DMS79 treated with DMSO at 0.1 percent for 48 hours (cell line): ENCODE data around the gene CDKAL1.
"Not testable (repeated sequence)": the region's sequence is repeated elsewhere in the genome, so short reads cannot be mapped to it uniquely, and the experiment has no call there.

Source experiments
- DNase-seq: peaks from one replicate; lab custom pipeline; 2025; lab: John Stamatoyannopoulos, UW

CDKAL1 gene

DNA sequence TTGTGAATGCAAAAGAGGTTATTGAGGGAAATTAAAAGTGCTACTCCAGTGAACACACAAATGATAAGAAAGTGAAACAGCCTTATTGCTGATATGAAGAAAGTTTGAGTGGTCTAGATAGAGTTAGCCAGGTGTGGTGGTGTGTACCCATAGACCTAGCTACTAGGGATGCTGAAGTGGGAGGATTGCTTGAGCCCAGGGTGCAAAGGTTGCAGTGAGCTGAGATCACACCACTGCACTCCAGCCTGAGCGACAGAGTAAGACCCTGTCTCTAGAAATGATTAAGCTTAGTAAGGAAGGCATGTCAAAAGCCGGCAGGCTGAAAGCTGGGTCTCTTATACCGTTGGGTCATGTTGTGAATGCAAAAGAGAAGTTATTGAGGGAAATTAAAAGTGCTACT lies 389.8 kb downstream of the CDKAL1 start:
- not testable (repeated sequence) for DNase-seq

DNA sequence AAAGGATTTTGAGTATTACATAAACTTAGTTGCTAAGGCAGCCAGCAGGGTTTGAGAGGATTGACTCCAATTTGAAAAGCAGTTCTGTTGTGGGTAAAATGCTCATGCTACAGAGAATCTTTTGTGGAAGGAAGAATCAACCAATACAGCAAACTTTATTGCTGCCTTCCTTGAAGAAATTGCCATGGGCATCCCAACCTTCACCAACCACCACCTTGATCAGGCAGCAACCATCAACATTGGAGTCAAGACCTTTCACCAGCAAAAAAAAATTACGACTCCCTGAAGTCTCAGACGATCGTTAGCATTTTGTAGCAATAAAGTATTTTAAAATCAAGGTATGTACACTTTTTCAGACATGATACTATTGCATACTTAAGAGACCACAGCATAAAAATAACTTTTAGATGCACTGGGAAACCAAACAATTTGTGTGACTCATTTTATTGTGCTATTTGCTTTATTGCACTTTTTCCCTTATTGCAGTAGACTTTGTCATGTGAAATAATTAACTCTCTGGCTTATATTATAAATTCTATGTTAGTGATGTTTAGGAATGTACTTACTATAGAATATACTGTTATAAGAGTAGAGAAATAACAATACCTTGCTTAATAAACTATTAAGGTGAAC lies 390.8 kb downstream of the CDKAL1 start:
- DNase-seq: no peak

- no peak for DNase-seq
These were observed 393.0 kb downstream of the CDKAL1 start for GRCh38 chr6:20927130-20927860.

- DNase-seq: no peak
These were observed 395.0 kb downstream of the CDKAL1 start for GRCh38 chr6:20929283-20929682.

DNA sequence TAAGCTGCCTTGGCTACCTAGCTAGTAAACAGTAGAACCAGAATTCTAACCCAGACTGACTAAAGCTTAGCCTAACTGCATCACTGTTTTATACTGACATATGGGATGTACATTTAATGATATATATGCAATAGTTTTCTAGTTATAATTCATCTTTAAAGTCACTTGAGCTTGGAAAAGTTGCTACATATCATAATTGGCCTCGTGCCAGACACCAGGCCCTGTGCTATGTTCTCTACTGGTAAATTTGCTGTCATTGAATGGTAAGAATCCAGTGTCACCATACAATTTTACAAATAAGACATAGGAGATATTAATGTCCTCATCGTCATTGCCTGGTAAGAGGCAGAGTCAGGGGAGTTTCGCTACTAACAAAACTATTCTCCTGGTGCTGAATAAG lies 396.8 kb downstream of the CDKAL1 start:
- DNase-seq: no peak

GRCh38 chr6:20931772-20932171 lies 397.5 kb downstream of the CDKAL1 start:
- no peak for DNase-seq

- DNase-seq: no peak
These were observed 398.0 kb downstream of the CDKAL1 start for GRCh38 chr6:20932284-20932683.

DNA sequence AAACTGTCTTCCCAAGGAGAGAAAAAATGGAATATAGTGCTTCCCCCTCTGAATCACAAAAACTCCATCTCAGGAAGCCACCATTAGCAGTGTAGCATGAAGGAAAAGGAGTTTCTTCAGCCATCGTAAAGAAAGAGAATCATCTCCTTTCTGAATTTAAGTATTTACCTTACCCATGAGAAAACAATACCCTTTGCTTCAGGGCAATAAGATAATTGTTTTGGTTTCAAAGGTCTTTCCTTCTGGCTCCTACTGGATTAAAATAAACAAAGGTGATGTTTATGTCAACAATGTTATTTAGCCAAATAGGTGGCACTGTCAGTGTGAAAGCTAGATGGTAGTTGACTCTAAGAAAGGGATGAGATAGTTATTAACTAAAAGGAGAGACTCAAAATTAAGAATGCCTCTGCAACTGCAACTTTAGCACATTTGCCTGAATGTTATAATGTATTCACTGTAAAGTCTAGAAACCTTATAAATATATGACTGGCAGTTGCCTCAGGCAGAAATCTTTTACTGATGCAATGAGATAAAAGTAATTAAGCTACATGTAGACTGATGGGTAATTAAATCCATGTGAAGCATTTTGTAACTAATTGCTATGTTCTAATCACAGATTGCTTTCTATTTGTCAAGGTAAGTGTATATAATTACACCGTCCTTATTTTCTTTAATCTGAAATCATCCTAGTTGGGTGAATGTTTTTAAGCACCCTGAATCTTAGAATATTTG lies 399.0 kb downstream of the CDKAL1 start:
- DNase-seq: peak; percentile 83

DNA sequence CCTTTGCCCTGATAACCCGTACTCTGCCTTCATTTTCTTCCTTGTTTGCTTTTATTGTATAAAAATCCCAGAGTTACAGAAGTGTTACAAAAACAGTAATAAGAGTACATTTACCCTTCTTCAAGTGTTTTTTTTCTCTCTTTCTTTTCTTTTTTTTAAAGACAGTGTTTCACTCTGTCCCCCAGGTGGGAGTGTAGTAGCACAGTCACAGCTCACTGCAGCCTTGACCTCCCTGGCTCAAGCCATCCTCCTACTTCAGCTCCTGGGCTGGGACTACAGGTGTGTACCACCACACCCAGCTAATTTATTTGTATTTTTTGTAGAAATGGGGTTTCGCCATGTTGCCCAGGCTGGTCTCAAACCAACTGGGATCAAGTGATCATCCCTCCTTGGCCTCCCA lies 402.7 kb downstream of the CDKAL1 start:
- DNase-seq: no peak

- peak; percentile 35 for DNase-seq
These were observed 405.0 kb downstream of the CDKAL1 start for GRCh38 chr6:20939161-20939775.

GRCh38 chr6:20943040-20943627 lies 408.9 kb downstream of the CDKAL1 start:
- DNase-seq: no peak

DNA sequence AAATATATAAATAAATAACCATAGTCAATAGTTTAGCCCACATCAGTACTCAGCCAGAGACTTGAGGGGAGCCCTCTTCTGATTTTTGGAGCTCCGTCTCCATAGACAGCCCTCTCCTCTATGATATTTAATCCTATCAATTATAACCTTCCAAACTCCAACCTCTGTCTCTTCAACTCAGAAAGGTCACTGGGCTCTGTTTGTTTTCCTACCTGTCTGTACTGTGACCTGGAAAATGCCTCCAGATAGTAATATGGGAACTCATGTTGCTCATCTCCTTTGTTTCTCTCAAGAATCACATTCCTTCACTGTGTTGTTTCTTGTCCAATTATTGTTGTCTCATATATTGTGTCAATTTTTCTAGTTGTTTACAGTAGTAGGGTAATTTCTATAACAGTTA lies 409.7 kb downstream of the CDKAL1 start:
- DNase-seq: no peak

DNA sequence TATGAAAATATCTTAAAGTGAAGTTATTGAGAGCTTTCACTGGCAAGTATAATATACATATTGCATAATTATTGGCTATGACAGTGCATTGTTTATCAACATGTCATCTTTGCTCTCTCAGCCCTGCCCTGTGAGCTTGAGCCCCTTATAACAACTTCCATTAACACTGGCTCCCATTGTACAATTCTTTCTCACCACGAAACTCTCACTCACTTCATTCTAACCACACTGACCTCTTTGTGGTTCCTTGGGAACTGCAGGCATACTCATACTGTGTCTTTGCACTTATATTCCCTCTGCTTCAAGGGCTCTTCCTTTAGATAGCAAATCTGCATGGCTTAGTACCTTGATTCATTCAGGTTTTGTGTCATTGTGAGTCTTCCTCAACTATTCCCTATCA lies 411.8 kb downstream of the CDKAL1 start:
- DNase-seq: no peak

- DNase-seq: no peak
These were observed 412.6 kb downstream of the CDKAL1 start for GRCh38 chr6:20946890-20947289.

GRCh38 chr6:20947977-20948376 lies 413.7 kb downstream of the CDKAL1 start:
- no peak for DNase-seq

DNA sequence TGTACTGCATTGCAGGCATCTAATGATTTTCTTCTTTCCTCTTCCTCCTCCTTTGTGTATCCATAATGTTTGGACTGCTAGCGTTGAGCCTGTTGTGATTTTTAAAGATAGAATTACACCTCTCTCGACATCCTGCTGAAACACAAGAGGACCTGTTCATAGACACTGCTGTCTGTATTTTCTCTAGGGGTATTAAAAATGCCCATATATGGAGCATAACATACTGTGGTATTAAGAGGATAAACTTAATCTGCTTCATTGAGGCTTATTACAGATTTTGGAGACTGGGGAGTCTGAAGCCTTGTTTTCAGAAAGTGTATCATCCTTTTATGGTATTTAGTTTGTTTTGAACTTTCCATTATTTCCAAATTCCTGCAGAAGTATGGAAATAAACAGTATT lies 414.3 kb downstream of the CDKAL1 start:
- no peak for DNase-seq

GRCh38 chr6:20949138-20949537 lies 414.9 kb downstream of the CDKAL1 start:
- no peak for DNase-seq

- peak; percentile 37 for DNase-seq
These were observed 418.6 kb downstream of the CDKAL1 start for GRCh38 chr6:20952699-20953474.

- no peak for DNase-seq
These were observed 420.1 kb downstream of the CDKAL1 start for GRCh38 chr6:20954315-20954714.

- DNase-seq: no peak
These were observed 420.9 kb downstream of the CDKAL1 start for GRCh38 chr6:20955131-20955530.

DNA sequence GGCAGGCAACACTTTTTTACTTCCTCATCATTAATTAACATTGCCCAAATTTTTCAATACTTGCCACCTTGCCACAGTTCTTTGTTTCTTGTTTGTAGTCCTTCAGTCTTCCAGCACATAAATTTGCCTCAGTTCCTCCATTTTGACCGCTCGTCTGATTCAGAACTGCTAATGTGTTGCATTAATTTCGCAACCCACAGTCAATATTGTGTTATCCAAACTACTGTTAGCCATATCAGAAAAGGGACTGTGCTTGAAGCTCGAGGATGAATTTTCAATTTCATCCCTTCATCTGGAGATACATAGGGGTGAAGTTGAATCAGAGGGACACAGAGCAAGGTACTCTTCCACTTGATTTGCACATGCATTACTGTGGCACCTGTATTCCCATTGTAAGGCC lies 421.5 kb downstream of the CDKAL1 start:
- no peak for DNase-seq

DNA sequence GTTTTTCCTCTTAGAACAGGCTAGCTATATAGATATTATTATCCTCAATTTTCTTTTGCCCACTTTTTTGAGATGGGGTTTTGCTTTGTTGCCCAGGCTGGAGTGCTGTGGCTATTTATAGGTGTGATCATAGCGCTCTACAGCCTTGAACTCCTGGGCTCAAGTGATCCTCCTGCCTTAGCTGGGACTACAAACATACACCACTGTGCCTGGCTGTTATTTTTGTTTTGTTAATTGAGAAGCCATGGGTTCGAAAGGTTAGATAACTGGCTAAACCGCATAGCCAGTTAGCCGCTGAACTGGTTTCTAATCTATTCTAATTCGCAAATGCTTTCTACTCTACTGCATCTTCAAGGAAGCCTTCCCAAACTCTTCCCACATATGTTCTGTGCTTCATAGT lies 425.8 kb downstream of the CDKAL1 start:
- no peak for DNase-seq
